Loucy (cell line): ENCODE results near the gene SIGLEC14.

Experiments
- EZH2phosphoT487 ChIP-seq: fragments of 200-600 bp; IDR thresholded peaks from 2 replicates; pipeline ENCODE4 v1.6.1; 2018; ENCODE audit warnings: antibody characterized with exemption, mild to moderate bottlenecking, moderate library complexity, borderline replicate concordance
- TF ChIP-seq, protein P1 (sequence below): fragments of 200-600 bp; sonication (generic); conservative IDR thresholded peaks from 2 replicates; pipeline ENCODE4 v1.5.1; 2014; ENCODE audit warnings: mild to moderate bottlenecking, antibody characterized with exemption, low read length

- TF ChIP-seq, protein P1, sequence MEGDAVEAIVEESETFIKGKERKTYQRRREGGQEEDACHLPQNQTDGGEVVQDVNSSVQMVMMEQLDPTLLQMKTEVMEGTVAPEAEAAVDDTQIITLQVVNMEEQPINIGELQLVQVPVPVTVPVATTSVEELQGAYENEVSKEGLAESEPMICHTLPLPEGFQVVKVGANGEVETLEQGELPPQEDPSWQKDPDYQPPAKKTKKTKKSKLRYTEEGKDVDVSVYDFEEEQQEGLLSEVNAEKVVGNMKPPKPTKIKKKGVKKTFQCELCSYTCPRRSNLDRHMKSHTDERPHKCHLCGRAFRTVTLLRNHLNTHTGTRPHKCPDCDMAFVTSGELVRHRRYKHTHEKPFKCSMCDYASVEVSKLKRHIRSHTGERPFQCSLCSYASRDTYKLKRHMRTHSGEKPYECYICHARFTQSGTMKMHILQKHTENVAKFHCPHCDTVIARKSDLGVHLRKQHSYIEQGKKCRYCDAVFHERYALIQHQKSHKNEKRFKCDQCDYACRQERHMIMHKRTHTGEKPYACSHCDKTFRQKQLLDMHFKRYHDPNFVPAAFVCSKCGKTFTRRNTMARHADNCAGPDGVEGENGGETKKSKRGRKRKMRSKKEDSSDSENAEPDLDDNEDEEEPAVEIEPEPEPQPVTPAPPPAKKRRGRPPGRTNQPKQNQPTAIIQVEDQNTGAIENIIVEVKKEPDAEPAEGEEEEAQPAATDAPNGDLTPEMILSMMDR = no peak
- TF ChIP-seq EZH2phosphoT487 = no peak
These were observed 49.2 kb upstream of the SIGLEC14 start for GRCh38 chr19:51695702-51696315.
